GM19467 (cell line): ENCODE data around the gene AIG1.
"Not testable (repeated sequence)": the region's sequence is repeated elsewhere in the genome, so short reads cannot be mapped to it uniquely, and the experiment has no call there.

Experiments
- ATAC-seq: cut with Tn5 transposase; IDR thresholded peaks from one replicate; pipeline ENCODE4 v1.9.1; 2021; ENCODE audit warnings: mild to moderate bottlenecking, moderate library complexity; ENCODE audit not compliant: unreplicated experiment

The AIG1 gene

GRCh38 chr6:143160439-143161220, 99.9 kb downstream of the AIG1 start:
- no peak for ATAC-seq

DNA sequence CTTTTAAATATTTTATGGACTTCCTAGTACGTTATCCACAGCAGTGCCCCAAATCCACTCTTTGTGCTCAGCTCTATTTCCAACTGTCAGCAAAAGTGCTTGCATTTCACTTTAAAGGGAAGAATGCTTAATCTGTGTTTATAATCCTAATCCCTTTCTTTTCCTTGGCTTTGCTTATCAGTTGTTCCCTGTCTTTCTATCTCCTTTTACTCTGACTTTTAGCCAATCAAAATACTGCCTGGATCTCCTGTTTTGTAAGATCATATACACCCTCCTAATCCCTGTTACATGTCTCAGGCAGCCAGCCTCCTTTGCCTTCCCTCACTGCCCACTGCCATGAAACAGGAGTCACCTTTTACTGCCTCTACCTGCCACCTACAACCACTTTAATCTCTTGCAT, 102.9 kb downstream of the AIG1 start:
- no peak for ATAC-seq

- no peak for ATAC-seq
Observed at GRCh38 chr6:143164565-143165105, 103.9 kb downstream of the AIG1 start.

GRCh38 chr6:143165315-143165855, 104.7 kb downstream of the AIG1 start:
- ATAC-seq = no peak

- ATAC-seq = no peak
Observed at GRCh38 chr6:143166247-143166695, 105.6 kb downstream of the AIG1 start.

GRCh38 chr6:143167224-143167623, 106.5 kb downstream of the AIG1 start:
- ATAC-seq = no peak

GRCh38 chr6:143168396-143168816, 107.7 kb downstream of the AIG1 start:
- not testable (repeated sequence) for ATAC-seq

GRCh38 chr6:143169440-143169839, 108.8 kb downstream of the AIG1 start:
- ATAC-seq = no peak

GRCh38 chr6:143174516-143174915, 113.8 kb downstream of the AIG1 start:
- no peak for ATAC-seq

- no peak for ATAC-seq
Observed at GRCh38 chr6:143174951-143175350, 114.3 kb downstream of the AIG1 start.

DNA sequence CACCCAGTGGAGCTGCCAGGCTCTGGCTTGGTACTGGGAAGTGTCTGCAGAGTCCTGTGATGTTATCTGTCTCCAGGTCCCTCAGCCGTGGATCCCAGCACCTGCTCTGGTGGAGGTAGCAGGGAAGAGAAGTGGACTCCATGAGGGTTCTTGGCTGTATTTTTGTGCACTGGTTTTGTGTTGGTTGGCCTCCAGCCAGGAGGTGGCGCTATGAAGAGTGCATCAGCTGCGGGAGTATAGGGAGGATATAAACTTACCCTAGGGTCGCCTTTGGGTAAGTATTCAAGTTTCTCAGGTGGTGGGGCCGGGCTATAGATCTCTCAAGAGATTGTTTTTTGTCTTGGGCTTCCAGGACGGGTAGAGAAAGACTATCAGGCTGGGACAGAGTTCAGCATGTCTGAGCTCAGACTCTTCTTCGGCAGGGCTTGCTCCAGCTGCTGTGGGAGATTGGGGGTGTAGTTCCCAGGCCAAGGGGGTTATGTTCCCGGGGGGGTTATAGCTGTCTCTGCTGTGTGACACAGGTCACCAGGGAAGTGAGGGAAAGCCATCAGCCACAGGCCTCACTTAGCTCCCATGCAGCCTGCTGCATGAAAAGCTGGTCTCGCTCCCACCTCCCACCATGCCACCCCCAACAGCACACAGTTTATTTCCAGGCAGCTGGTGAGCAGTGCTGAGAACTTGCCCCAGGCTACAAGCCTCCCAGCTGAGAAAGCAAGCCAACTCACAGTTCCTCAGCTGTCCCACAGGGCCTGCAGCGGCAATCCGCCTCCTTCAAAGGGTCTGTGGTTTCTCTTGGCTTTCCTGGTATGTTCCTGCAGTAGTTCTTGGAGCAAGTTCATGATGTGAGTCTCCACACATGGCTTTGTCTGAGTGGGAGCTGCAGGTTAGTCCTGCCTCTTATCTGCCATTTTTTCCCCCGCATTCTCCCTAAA, 115.7 kb downstream of the AIG1 start:
- no peak for ATAC-seq

DNA sequence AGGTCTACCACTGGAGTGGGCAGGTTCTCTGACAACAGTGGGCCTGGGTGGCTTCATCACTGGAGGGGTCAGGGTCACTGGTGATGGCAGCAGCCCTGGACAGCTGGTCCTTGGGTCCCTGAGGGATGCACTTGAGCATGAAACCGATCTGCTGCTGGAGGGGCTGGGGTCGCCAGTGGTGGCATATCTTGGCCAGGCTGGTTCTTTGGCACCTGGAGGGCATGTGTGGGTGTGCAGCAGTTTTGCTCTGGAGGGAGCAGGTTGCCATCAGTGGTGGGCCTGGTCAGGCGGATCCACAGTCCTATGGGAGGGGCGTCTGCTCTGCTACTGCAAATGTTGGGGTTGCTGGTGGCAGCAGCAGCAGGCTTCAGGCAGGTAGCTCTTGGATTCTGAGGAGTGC, 117.0 kb downstream of the AIG1 start:
- ATAC-seq = no peak

DNA sequence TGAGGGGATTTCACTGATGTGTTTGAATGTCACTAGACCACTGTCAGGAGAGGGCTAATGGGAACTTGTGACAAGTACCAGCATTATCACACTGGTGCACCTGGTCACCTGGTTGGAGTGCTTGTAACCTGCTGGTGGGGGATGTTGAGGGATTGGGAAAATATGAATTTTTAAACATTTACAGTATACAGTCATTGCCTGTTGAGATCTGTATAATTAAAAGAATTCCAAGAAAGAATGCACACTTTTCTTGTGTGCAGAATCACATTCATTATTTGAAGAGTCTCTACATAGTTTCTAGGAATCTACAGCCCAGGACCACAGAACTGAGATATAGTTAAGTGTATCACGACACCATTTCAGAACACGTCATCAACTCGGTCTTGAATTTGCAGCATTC, 118.4 kb downstream of the AIG1 start:
- no peak for ATAC-seq

GRCh38 chr6:143179901-143180612, 119.4 kb downstream of the AIG1 start:
- ATAC-seq = no peak

DNA sequence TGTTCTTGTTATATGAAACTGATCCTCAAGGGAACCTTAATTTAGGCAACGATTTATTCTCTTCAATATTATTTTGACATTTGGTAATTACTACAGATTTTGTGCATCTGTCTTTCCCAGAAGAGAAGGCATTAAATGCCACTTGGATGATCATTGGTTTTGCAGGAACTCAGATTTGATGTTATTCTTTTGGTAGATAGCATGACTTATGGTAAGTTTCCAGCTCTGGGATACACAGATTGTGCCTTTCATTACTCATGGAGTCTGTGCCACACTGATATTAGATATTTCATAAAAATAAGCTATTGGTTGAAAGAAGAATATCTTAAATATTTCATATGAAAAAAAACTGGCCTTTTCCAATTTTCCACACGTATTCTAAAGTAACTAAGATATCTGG, 120.1 kb downstream of the AIG1 start:
- no peak for ATAC-seq

- ATAC-seq = no peak
Observed at GRCh38 chr6:143183666-143184065, 123.0 kb downstream of the AIG1 start.

GRCh38 chr6:143185288-143185687, 124.6 kb downstream of the AIG1 start:
- no peak for ATAC-seq

DNA sequence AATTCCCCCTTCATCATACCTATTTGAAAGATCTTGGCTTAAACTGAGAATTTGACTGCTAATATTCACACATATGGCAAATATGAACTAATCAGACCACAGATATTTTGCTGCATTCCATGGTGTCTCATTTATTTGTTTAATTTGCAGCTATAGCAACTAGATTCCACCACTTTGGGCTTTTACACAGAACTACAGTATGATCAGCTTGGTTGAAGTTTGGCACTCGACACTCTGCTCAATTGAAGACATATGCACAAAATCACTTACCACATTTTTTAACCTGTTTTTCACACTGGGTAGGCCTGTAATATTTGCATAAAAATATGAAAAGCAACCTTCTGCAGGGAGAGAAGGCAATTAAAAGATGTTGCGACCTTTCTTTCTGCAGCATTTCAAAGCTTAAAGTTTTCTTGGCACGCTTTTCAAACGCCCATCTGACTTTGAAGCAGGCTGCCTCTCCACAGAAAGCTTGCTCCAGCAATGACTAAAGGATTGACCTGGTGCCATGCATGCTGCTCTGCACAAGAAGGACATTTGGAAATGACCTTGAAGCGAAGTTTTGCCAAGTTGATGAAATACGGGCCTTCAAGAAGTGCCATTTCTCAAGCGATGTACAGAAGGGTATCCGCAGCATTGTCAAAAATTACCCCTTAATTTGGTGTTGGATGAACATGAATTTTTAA, 126.7 kb downstream of the AIG1 start:
- no peak for ATAC-seq

GRCh38 chr6:143188292-143188691, 127.6 kb downstream of the AIG1 start:
- ATAC-seq = no peak

- no peak for ATAC-seq
Observed at GRCh38 chr6:143191361-143191760, 130.7 kb downstream of the AIG1 start.
